ENCODE results near the gene CAMK1. TPM values are rescaled to one million over a fixed set of nuclear protein-coding genes. Genes with fewer than 3 reads are reported as not detected.

The CAMK1 gene
- total RNA-seq, 4 donors from 2014 or later: 54.5 to 81.3 (median 69.7) TPM

DNA sequence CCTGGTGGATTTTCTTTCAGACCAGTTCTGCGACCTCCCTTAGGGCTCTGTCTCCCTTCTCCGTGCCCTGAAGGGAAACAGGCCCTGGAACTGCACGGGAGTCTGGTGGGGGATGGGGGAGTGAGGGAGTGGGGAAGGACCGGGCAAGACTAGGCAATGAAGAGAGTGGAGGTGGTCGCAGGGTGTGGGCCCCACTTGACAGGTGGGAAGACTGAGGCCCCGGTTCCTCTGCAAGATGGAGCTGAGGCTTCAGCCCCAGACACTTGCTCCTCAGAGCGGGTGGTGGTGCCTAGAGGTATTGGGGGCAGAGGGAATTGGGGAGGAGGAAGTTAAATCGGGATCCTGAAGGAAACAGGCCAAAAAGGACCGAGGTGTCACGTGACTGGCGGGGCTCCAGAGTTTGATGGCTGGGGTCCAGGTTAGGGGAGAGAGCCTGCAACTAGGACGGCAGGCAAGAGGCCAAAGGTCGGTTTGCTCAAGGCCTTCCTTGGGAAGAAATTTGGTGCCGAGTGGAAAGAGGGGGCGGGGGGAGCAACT lies 597 bp upstream of the CAMK1 start:
- H3K9me3 ChIP-seq: peaks cover 0 to 1% (median 0%) of the 10 kb centered on the region in 3 donors
- peaks cover 3 to 53% (median 28%) of the 10 kb centered on the region in 3 donors for H3K4me1 ChIP-seq
- TF ChIP-seq EP300 (IDR thresholded peaks at IDR 0.05) (no peak), POLR2AphosphoS5 (IDR thresholded peaks at IDR 0.05) (peak; percentile 67)
- no peaks in the 10 kb centered on the region for H3K27me3 ChIP-seq
- peak overlapping the region; percentile 84 to 88 for H3K4me3 ChIP-seq
- H3K27ac ChIP-seq: peak overlapping the region; percentile 88 to 93 (median 90)
- H3K36me3 ChIP-seq: peaks cover 0 to 18% of the 10 kb centered on the region in 2 donors
- ATAC-seq: peak; percentile 70
- WGBS, 2 donors (ENCODE audit: low coverage in 1 of 2): 4 to 19% methylated on average over 3 to 12 of the region's 15 CpGs

DNA sequence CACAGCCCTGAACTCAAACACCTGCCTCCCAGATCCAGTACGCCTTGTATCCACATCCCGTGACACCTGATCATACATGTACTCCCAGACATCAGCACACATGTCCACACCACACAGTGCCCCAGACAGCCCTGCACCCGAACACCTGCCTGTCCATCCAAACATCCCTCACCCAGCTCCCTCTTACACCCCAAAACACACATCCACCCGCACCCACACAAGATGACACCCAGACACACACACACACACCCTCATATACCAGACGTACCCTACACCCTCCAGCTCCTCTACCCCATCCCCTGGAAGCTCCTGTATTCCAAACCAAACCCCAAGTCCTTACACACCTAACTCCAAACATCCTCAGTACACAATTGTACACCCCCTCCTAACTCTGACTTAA lies 735 bp downstream of the CAMK1 start:
- Histone ChIP-seq H3K27me3 (no peaks in the 10 kb centered on the region), H3K4me3 (peak overlapping the region; percentile 84 to 88), H3K9me3 (no peaks in the 10 kb centered on the region), H3K36me3 (peaks cover 0 to 29% of the 10 kb centered on the region in 2 donors), H3K4me1 (peaks cover 3 to 53% (median 28%) of the 10 kb centered on the region in 3 donors), H3K27ac (peak overlapping the region; percentile 88 to 93 (median 90))
- WGBS, 2 donors (ENCODE audit: low coverage in 1 of 2): 33 to 42% methylated on average over 4 to 5 of the region's 5 CpGs
- no peak for ATAC-seq
- TF ChIP-seq POLR2AphosphoS5 (IDR thresholded peaks at IDR 0.05): no peak
- TF ChIP-seq, protein P1, sequence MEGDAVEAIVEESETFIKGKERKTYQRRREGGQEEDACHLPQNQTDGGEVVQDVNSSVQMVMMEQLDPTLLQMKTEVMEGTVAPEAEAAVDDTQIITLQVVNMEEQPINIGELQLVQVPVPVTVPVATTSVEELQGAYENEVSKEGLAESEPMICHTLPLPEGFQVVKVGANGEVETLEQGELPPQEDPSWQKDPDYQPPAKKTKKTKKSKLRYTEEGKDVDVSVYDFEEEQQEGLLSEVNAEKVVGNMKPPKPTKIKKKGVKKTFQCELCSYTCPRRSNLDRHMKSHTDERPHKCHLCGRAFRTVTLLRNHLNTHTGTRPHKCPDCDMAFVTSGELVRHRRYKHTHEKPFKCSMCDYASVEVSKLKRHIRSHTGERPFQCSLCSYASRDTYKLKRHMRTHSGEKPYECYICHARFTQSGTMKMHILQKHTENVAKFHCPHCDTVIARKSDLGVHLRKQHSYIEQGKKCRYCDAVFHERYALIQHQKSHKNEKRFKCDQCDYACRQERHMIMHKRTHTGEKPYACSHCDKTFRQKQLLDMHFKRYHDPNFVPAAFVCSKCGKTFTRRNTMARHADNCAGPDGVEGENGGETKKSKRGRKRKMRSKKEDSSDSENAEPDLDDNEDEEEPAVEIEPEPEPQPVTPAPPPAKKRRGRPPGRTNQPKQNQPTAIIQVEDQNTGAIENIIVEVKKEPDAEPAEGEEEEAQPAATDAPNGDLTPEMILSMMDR (IDR thresholded peaks at IDR 0.05): no peak
- no peak for TF ChIP-seq EP300 (IDR thresholded peaks at IDR 0.05)
- no peak for TF ChIP-seq POLR2A (IDR thresholded peaks at IDR 0.05)

DNA sequence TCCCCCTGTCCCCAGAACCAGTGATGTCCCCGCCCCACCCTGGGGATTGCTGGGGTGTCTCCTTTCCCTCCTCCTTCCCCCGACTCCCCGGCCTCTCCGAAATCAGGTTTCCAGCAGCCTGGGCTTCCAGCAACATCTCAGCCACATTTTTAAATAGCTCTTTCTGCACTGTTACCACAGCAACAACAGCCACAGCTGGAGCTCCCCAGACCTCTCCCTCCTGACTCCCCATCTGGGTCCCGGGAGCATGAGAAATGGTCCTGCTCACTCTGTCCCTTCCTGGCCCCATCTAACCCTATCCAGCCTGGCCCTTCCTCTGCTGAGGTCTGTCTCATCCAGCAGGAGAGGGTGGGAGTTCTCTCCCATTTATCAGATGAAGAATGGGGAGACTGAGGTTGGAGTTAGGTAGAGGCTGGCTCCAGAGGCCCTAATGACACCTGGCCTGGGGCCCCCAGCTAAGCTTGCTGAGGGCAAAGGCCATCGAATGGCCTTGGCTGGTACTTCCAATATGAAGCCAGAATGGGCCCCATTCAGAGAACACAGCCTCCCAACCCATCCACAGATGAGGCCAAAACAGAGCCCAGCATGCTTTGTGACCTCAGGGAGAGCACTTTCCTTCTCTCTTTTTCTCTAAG lies 1.5 kb downstream of the CAMK1 start:
- Histone ChIP-seq H3K4me1 (peaks cover 3 to 53% (median 28%) of the 10 kb centered on the region in 3 donors), H3K27ac (peak overlapping the region in 3 of 4 donors; percentile 88 to 93 (median 91)), H3K27me3 (no peaks in the 10 kb centered on the region), H3K4me3 (peak overlapping the region in 1 of 2 donors; percentile 88), H3K9me3 (no peaks in the 10 kb centered on the region), H3K36me3 (peaks cover 0 to 37% of the 10 kb centered on the region in 2 donors)
- TF ChIP-seq, protein P1 (IDR thresholded peaks at IDR 0.05): no peak
- TF ChIP-seq POLR2AphosphoS5 (IDR thresholded peaks at IDR 0.05) (no peak), POLR2A (IDR thresholded peaks at IDR 0.05) (no peak), EP300 (IDR thresholded peaks at IDR 0.05) (no peak)
- 38 to 51% methylated on average over 4 of the region's 6 CpGs for WGBS, 2 donors (ENCODE audit: low coverage in 1 of 2)
- no peak for ATAC-seq

DNA sequence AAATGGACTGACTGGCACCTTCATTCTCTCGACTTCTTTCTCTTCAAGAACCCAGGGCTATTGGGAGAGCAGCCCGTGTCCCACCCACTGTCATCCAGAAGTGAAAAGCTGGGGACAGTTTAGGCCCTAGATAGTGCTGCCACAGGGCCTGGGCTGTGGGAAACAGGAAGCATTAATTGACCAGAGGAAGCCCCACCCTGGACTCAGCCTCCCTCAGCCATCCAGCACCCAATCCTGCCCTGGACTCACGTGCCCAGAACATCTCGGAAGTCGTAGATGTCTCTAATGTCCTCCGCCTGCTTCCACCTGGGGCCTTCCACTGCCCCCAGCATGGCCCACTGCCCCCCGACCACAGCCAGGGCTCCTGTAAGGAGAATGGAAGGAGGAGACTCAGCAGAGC lies 2.3 kb downstream of the CAMK1 start:
- Histone ChIP-seq H3K9me3 (no peaks in the 10 kb centered on the region), H3K4me1 (peaks cover 3 to 53% (median 28%) of the 10 kb centered on the region in 3 donors), H3K36me3 (peaks cover 0 to 45% of the 10 kb centered on the region in 2 donors), H3K4me3 (no peak overlapping the region), H3K27ac (peak overlapping the region in 3 of 4 donors; percentile 52 to 93 (median 88)), H3K27me3 (no peaks in the 10 kb centered on the region)
- no peak for ATAC-seq
- WGBS, 2 donors (ENCODE audit: low coverage in 1 of 2): 24 to 48% methylated on average over 2 to 5 of the region's 7 CpGs
- no peak for TF ChIP-seq POLR2A (IDR thresholded peaks at IDR 0.05)
- TF ChIP-seq, protein P1 (IDR thresholded peaks at IDR 0.05): no peak
- no peak for TF ChIP-seq POLR2AphosphoS5 (IDR thresholded peaks at IDR 0.05)
- no peak for TF ChIP-seq EP300 (IDR thresholded peaks at IDR 0.05)

DNA sequence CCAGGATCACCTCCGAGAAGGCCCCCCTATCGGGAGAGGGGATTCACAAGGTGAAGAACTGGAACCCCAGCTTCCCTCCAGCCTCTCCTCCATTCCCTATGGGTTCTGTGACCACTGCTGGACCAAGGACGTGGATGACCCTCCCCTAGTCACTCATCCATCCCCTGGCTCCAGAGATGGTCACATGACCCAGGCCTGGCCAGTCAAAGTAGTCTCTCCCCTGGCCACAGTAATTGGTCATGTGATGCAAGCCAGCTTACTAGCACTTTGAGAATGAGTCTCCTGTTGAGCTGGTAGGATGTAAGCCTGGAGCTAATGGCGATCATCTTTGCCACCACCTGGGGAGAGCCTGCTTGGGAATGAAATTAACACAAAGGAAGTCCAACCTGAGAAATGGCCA lies 3.9 kb downstream of the CAMK1 start:
- ATAC-seq: no peak
- peaks cover 3 to 47% (median 27%) of the 10 kb centered on the region in 3 donors for H3K4me1 ChIP-seq
- no peak overlapping the region for H3K4me3 ChIP-seq
- no peaks in the 10 kb centered on the region for H3K27me3 ChIP-seq
- 100% methylated on average over 3 of the region's 4 CpGs; no CpG with 5 or more reads in 1 of the 2 donors for WGBS, 2 donors (ENCODE audit: low coverage in 1 of 2)
- H3K9me3 ChIP-seq: no peaks in the 10 kb centered on the region
- TF ChIP-seq POLR2A (IDR thresholded peaks at IDR 0.05) (no peak), EP300 (IDR thresholded peaks at IDR 0.05) (no peak)
- TF ChIP-seq, protein P1 (IDR thresholded peaks at IDR 0.05): no peak
- H3K36me3 ChIP-seq: peaks cover 0 to 60% of the 10 kb centered on the region in 2 donors
- no peak overlapping the region for H3K27ac ChIP-seq
